ENCODE measurements around the gene EXOC4.
"Not testable (repeated sequence)": the region's sequence is repeated elsewhere in the genome, so short reads cannot be mapped to it uniquely, and the experiment has no call there.

The EXOC4 gene

DNA sequence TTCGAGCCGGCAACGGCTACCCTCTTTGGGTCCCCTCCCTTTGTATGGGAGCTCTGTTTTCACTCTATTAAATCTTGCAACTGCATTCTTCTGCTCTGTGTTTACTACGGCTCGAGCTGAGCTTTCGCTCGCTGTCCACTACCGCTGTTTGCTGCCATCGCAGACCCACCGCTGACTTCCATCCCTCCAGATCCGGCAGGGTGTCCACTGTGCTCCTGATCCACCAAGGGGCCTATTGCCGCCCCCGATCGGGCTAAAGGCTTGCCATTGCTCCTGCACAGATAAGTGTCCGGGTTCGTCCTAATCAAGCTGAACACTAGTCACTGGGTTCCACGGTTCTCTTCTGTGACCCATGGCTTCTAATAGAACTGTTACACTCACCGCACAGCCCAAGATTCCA, 653.7 kb downstream of the EXOC4 start:
- in situ Hi-C loops (cut with HindIII; ENCODE audit: low sequenced_read_pairs): not testable (repeated sequence)

DNA sequence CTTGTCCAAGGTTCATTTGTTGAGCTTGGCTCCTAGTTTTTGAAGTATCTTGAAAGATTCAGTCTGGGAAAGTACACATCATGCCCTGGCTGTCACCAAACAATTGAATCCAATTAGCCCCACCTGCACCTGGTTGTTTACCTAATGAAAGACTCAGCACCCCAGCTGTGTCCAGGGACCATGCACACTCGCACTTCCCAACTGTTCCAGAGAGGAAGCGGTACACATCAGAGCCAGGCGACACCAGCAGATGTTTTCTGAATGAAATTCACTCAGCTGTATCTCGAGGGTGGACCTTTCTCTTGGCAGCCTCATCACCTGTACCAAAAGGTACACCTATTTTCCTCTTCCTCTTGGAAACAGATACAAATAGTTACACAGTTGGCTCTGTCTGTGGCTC, 657.9 kb downstream of the EXOC4 start:
- in situ Hi-C loops (cut with HindIII; ENCODE audit: low sequenced_read_pairs): no loop called here

GRCh38 chr7:133911724-133912123, 658.8 kb downstream of the EXOC4 start:
- in situ Hi-C loops (cut with HindIII; ENCODE audit: low sequenced_read_pairs): no loop called here

DNA sequence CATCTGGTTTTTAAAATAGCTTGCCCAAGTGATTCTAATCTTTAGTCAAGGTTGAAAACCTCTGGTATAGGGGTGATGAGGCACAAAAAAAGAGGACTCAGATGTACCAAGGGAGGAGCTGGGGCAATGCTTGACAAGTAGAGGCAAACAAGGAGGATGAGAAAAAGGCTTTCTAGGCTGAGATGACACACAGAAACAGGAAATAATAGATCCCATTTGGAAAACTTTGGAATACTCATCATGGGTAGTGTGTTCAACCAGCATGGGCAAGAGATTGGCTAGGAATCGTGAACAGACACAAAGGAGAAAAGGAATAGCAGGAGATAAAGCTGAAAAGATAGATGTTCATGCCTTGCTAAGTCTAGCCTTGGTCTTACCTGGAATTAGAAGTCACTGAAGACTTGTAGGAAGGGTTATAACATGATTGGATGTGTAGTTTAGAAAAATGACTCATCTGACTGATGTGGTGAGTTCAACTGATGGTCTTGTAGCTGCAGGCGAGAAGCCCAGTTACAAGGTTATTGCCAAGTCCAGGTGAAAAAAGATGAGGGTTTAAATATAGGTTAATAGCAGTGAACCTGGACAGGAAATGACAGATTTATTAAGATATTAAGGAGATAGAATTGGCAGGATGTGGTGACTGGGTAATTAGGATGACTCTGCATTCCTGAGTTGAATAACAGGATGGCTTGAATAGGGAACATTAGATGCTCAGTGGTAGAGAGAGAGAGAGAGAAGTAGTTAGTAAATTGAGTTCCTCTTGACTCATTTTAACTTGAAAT, 660.2 kb downstream of the EXOC4 start:
- in situ Hi-C loops (cut with HindIII; ENCODE audit: low sequenced_read_pairs): no loop called here

- in situ Hi-C loops (cut with HindIII; ENCODE audit: low sequenced_read_pairs): no loop called here
These were observed 663.7 kb downstream of the EXOC4 start for GRCh38 chr7:133916621-133917020.

DNA sequence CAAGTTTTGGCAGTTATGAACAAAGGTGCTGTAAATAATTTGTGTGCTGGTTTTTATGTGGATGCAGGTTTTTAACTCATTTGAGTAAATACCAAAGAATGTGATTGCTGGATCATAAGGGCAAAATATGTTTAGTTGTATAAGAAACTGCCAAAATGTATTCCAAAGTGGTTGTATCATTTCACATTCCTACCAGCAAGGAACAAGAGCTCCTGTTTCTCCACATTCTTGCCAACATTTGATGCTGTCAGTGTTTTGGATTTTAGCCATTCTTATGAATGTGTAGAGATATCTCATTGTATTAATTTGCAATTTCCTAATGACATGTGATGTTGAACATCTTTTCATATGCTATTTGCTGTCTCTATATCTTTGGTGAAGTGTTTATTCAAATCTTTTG, 666.9 kb downstream of the EXOC4 start:
- in situ Hi-C loops (cut with HindIII; ENCODE audit: low sequenced_read_pairs): no loop called here

- in situ Hi-C loops (cut with HindIII; ENCODE audit: low sequenced_read_pairs): no loop called here
These were observed 668.8 kb downstream of the EXOC4 start for GRCh38 chr7:133921635-133922182.

DNA sequence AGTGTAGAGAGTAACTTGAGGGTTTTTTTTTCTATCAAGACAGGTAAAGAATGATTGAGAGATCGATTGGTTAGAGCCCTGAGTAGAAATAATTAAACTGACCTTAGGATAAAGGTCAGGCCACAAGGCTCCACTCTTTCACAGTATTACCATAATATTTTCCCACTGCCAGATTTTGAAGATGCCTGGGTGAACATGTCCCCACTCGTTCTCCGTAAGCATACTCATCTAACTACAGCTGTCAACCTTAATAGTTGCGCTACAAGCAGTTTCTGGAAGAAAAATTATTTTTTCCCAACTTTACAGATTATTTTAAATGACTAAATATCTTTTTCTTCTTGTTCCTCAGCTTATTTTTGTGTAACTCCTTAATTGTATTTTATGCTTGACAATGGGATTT, 671.1 kb downstream of the EXOC4 start:
- in situ Hi-C loops (cut with HindIII; ENCODE audit: low sequenced_read_pairs): no loop called here

GRCh38 chr7:133931053-133931452, 678.2 kb downstream of the EXOC4 start:
- in situ Hi-C loops (cut with HindIII; ENCODE audit: low sequenced_read_pairs): no loop called here

- in situ Hi-C loops (cut with HindIII; ENCODE audit: low sequenced_read_pairs): no loop called here
These were observed 679.7 kb downstream of the EXOC4 start for GRCh38 chr7:133932591-133932990.

- in situ Hi-C loops (cut with HindIII; ENCODE audit: low sequenced_read_pairs): no loop called here
These were observed 681.5 kb downstream of the EXOC4 start for GRCh38 chr7:133934262-133934976.

DNA sequence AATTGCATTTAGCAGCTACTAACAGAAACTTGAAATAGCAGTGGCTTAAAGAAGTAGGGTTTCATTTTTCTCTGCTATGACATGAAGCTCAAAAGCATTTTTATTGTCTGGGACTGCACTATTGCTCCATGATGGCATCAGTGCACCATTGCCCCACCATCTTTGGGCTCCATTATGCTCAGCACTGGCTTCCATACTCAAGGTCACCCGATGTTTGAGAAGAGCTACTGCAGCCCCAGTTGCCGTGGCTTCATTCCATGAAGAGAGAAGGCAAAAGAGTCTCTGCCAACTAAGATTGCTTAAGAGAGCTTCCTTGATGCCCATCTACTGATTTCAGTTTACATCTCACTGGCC, 682.1 kb downstream of the EXOC4 start:
- in situ Hi-C loops (cut with HindIII; ENCODE audit: low sequenced_read_pairs): no loop called here

DNA sequence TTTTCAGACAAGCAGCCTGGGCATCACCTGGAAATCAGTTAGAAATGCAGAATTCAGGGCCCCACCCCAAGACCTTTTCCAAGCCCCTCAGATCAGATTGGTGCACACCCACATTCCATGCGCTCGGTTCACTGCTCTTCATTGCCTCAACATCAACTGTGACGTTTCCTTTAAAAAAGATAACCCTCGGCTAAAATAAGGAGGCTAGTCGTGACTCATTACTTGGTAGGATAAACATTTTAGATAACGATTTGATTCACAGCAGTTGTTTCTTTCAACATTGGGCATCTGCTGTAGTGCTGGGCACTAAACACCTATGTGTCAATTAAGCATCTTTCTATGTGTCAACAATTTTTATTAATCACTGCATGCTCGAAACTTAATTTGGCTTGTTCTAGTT, 683.2 kb downstream of the EXOC4 start:
- in situ Hi-C loops (cut with HindIII; ENCODE audit: low sequenced_read_pairs): no loop called here

- in situ Hi-C loops (cut with HindIII; ENCODE audit: low sequenced_read_pairs): no loop called here
These were observed 684.9 kb downstream of the EXOC4 start for GRCh38 chr7:133937786-133938185.

DNA sequence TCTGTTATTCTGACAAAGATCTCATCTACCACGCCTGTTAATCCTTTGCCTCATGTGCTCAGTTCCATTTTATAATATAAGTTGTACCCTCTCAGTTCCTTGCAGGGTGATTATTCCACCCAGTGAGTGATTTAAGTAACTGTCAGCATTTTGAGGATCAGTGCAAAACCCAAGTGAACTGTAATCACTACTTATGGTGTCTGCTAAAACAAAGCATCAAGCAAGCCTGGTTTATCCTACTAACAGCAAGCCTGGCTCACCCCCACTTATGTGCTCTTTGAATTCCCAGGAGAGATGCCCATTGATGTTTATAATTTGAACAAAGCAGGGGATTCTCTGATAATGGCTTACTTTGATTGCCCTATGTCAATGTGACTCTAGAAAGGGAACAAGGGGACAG, 687.5 kb downstream of the EXOC4 start:
- in situ Hi-C loops (cut with HindIII; ENCODE audit: low sequenced_read_pairs): no loop called here

DNA sequence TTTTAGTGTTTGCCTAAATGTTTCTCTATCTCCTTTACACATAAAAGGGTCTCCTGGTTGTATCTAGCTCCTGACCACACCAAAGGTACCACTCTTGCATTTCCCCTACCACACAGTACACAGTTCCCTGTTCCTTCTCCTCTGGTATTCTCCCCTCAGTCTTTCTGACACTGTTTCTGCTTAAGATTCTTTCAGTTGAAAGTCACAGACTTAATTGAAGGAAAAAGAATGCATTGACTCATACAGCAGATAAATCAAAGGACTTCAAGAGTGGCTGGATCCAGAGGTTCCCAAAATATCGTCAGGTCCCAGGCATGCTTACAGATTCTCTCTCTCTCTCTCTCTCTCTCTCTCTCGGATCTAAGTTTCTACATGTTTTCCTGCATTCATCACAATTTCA, 688.6 kb downstream of the EXOC4 start:
- in situ Hi-C loops (cut with HindIII; ENCODE audit: low sequenced_read_pairs): no loop called here

DNA sequence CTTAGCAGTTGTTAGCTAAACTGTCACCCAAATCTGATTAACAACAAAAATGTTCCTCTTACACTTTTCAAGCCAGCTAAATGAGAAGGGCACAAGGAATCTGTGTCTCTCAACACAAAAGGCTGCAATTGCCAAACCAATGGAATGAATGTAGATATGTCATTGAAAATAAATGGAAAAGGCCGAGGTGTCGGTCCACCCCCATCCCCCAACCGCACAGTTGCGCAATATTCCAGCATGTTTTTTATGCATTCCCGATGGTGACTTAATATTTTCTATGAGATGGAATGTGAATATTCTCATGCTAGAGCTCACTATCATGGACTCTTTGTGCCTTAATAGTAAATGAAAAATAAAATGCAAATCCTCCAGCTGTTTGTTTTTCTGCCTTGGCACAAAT, 692.6 kb downstream of the EXOC4 start:
- in situ Hi-C loops (cut with HindIII; ENCODE audit: low sequenced_read_pairs): no loop called here

DNA sequence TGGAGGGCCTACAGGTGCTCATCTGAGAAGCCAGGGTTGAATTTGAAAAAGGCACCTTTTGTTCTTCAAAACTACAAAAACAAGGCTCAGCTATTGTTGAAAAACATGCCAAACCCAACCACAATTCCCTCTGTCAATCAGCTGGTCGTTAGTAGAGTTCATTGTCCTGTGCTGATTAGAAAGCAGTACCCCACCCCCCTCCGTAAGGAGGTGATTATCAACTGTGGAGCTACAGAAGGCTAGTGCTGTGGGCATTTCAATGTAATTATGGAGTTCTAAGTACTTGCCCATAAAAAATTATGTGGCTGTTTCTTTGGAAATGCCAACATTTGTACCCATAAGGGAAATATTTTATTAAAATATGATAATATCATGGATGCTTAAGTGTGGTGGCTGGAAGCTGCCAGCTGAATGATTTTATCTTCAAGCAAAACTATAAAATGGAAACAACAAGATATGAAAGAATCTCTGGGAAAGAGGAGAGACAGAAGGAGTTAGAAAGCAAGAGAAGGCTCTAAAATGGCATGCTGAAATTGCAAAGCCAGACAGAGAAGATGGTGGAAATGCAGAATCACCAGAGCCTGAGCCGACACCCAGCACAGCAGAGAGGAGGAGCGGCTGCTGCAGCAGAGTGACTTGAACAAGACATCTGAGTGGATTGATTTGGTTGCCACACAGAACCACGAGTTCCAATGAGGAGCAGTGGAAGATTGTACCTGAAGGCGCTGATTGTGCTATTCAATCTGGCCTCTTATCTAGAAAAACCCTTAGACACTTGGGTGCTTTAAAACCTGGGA, 694.8 kb downstream of the EXOC4 start:
- in situ Hi-C loops (cut with HindIII; ENCODE audit: low sequenced_read_pairs): no loop called here

DNA sequence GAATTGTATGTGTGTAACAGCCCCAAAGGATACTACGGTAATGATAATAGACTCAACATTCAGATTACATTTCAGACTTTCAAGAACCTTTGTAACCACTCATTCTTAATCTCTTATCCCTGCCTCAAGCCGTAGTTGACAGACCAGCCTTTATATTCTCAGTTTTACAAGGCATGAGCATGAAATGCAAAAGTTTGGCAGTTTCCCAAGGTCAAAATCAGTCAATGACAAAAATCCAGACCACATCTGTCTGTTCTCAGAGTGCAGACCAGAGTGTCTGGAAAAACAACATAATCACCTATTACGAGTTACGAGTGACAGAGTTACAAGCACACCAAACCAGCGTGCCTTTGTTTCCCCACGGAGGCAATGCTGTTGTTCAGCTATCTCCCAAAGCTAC, 695.7 kb downstream of the EXOC4 start:
- in situ Hi-C loops (cut with HindIII; ENCODE audit: low sequenced_read_pairs): no loop called here

DNA sequence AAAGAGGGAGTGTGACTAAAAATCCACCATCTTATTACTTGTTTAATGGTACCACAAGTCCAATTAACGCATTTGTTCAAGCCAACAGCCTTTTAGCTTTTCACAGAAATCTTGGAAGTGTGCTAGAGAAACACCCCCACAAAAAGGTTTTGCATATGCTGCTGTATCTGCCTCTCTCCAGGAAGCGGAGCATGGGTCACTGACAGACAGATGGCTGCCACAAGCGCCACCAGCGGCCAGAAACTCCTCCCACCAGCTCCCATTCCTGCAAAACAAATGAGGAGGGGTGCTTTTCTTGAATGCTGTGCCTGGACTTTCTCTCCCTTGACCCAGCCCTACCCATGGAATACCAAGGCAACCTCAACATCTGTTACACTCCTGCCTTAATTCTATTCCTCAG, 698.0 kb downstream of the EXOC4 start:
- in situ Hi-C loops (cut with HindIII; ENCODE audit: low sequenced_read_pairs): no loop called here

DNA sequence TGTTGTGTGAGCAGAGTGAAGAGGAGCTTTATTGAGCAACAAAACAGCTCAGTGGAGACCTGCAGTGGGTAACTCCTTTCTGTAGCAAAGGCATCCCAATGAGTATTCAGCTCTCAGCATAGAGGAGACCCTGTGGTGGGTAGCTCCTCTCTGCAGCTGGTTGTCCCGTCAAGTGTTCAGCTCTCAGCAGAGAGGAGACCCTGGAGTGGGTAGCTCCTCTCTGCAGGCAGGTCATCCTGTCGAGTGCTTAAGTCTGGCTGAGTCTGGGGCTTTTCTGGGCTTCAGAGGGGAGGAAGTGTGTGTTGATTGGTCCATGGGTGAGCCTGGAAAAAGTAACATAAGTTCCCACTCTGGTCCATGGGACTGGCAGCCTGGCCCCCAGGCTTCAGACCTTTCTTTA, 702.3 kb downstream of the EXOC4 start:
- in situ Hi-C loops (cut with HindIII; ENCODE audit: low sequenced_read_pairs): no loop called here

GRCh38 chr7:133957845-133958244, 705.0 kb downstream of the EXOC4 start:
- in situ Hi-C loops (cut with HindIII; ENCODE audit: low sequenced_read_pairs): no loop called here

Measured in endothelial cell of hepatic sinusoid (primary cell).